ENCODE data around the gene AMFR. TPM values are rescaled to one million over a fixed set of nuclear protein-coding genes. Genes with fewer than 3 reads are reported as not detected.

Gene AMFR
- total and polyA plus RNA-seq, 2 of the 8 experiments (the other 6 are each of a cell fraction or from before 2014, with no cell fraction given), result 18.6 to 21.7 TPM

GRCh38 chr16:56363781-56364565 lies 61.4 kb downstream of the AMFR start (continued):
- TF ChIP-seq KDM5A (IDR thresholded peaks at IDR 0.05; ENCODE audit: low read length) (no peak), FOSL1 (IDR thresholded peaks at IDR 0.05; ENCODE audit: insufficient read depth, low read depth, low read length) (no peak), NRF1 (IDR thresholded peaks at IDR 0.05; ENCODE audit: low read depth, low read length) (no peak), CBX8 (IDR thresholded peaks at IDR 0.05; ENCODE audit: borderline replicate concordance, low read depth, low read length) (no peak), CEBPB (IDR thresholded peaks at IDR 0.05; ENCODE audit: low read depth, low read length) (no peak), CTCF (IDR thresholded peaks at IDR 0.05; ENCODE audit: control extremely low read depth in 1 of 3, insufficient read depth in 1 of 3, low read depth in 1 of 3, low read length in 3 of 3) (no peak), SIX5 (IDR thresholded peaks at IDR 0.05; ENCODE audit: low read depth, low read length) (no peak), ASH2L (IDR thresholded peaks at IDR 0.05; ENCODE audit: low read length) (no peak)
